GM06990 (cell line): Measurements from ENCODE around the gene LAYN.

Source experiments
- DNase-seq: peaks from one replicate; pipeline ENCODE4 v3.0.0-alpha.2; 2011; ENCODE audit not compliant: insufficient read length; ENCODE audit errors: extremely low read depth
- H3K27me3 ChIP-seq: replicated peaks from 2 replicates; pipeline ENCODE4 v1.6.0; 2011; ENCODE audit warnings: low read length; ENCODE audit not compliant: control insufficient read depth, insufficient read depth
- H3K36me3 ChIP-seq: 2 replicates; pipeline ENCODE4 v1.5.1; 2011; ENCODE audit warnings: low read length; ENCODE audit not compliant: control insufficient read depth, insufficient read depth
- H3K4me3 ChIP-seq: replicated peaks from 2 replicates; pipeline ENCODE4 v1.5.1; 2011; ENCODE audit warnings: low read depth, mild to moderate bottlenecking, control low read depth, low read length
- TF ChIP-seq, protein P1 (sequence below): IDR thresholded peaks from 2 replicates; pipeline ENCODE4 v1.5.1; 2011; ENCODE audit warnings: low read length, control low read depth, mild to moderate bottlenecking, inconsistent platforms; ENCODE audit not compliant: insufficient read depth, poor library complexity, severe bottlenecking

LAYN gene

DNA sequence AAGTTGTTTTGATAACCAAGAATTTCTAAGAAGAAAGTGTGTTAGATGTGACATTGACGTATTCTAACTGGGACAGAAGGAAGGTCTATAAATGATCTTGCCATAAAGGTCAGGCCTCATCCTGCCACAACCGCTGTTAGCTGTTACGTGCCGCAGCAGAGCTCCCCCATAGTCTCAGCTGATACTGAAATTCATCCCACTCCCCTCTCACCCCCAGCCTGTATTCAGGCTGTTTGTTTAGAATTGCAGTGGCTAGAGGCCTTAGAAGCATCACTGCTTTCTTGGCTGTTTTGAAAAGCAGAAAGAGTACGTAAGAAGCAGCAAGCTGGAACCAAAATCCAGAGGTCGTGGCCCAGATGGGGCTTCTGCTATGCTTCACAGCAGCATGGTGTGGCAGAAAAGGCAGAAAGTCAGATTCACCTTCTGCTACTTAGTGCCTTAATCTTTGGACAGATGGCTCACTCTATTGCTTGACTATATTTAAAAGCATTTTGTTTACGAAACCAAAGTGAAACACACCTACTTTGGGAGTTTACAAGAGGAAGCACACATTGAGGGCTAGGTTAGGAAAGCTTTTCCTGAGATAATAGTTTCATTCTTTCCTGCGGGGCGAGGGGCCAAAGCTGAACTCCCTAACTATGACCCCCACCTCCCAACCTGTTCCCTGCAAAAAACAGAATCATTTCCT lies 950 bp upstream of the LAYN start:
- Histone ChIP-seq H3K36me3 (no peaks in the 10 kb centered on the region), H3K4me3 (no peak overlapping the region), H3K27me3 (peaks cover 2% of the 10 kb centered on the region)
- no peak for DNase-seq
- TF ChIP-seq, protein P1, sequence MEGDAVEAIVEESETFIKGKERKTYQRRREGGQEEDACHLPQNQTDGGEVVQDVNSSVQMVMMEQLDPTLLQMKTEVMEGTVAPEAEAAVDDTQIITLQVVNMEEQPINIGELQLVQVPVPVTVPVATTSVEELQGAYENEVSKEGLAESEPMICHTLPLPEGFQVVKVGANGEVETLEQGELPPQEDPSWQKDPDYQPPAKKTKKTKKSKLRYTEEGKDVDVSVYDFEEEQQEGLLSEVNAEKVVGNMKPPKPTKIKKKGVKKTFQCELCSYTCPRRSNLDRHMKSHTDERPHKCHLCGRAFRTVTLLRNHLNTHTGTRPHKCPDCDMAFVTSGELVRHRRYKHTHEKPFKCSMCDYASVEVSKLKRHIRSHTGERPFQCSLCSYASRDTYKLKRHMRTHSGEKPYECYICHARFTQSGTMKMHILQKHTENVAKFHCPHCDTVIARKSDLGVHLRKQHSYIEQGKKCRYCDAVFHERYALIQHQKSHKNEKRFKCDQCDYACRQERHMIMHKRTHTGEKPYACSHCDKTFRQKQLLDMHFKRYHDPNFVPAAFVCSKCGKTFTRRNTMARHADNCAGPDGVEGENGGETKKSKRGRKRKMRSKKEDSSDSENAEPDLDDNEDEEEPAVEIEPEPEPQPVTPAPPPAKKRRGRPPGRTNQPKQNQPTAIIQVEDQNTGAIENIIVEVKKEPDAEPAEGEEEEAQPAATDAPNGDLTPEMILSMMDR: no peak

DNA sequence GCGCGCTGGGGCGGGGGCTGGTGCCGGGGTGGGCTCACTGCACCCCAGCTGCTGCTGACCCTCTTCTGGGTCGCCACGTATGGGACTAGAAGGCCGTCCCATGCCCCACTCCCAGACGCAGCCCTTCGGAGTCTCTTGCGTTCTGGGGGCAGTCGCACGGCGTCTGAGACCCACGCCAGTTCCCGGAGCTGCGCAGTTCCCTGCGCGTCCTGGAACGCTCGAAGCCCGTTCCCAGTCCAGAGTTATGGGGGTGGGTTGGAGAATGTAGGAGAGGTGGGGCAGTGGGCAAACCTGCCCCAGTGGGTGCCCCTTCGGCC lies 375 bp downstream of the LAYN start:
- no peak overlapping the region for H3K4me3 ChIP-seq
- no peak for DNase-seq
- H3K27me3 ChIP-seq: peaks cover 3% of the 10 kb centered on the region
- TF ChIP-seq, protein P1: no peak
- no peaks in the 10 kb centered on the region for H3K36me3 ChIP-seq

DNA sequence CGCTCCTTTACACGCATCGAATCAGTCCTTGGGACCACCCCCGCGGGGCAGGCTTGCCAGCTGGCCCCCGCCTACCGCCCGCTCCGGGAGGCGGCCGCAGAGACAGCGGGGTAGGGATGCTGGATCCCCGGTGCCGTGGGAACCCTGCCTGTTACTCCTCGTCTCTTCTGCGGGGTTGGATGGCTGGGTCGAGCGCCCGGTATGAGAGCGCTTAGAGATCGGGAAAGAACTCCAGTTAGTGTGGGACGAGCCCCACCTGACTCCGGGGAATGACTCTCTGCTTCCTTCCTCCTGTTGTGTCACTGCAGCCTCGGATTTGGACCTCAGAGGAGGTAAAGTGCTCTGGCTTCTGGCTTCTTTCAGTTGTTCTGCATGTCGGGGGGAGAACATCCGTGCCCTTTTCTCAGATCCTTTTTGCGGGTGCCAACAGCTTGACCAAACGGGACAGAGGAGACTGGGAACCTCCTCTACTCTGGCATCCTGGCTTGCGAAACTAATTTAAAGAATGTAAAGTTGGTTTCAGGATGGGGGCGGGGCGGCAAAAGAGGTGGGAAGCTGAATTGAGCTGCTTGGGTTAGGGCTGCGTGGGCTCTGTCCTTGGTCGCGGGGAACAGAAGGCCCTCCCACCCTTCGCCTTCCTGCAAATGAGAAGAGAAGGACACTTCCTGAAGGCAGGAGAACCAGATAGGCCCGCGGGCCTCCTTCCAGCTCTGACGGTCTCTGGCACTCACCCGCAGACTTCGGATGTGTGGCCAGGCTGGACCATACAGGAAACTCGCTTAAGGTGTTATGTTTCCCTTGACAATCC lies 938 bp downstream of the LAYN start:
- H3K27me3 ChIP-seq: peaks cover 4% of the 10 kb centered on the region
- no peak overlapping the region for H3K4me3 ChIP-seq
- H3K36me3 ChIP-seq: no peaks in the 10 kb centered on the region
- no peak for DNase-seq
- TF ChIP-seq, protein P1: no peak

GRCh38 chr11:111542606-111543275 lies 2.2 kb downstream of the LAYN start:
- Histone ChIP-seq H3K4me3 (no peak overlapping the region), H3K36me3 (no peaks in the 10 kb centered on the region), H3K27me3 (peaks cover 5% of the 10 kb centered on the region)
- no peak for DNase-seq
- TF ChIP-seq, protein P1: no peak

DNA sequence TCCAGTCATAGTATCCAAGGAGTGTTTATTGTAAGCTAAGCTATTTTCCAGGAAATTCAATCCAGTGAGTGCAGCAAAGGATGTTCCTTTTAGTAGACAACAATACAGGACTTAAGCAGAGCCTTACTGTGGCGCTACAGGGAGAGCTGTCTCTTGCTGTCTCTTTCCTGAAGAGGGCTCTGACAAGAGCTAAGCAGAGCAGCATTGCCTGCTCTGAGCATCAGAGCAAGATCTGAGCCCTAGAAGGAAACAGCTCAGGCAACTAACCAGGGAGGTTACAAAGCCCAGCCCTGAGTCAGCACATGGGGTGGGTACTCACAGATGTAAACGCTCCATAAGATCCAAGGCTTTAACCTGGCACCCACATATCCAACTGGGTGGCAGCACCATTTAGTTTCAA lies 8.0 kb downstream of the LAYN start:
- DNase-seq: no peak
- peaks cover 5% of the 10 kb centered on the region for H3K27me3 ChIP-seq
- TF ChIP-seq, protein P1: no peak
- no peak overlapping the region for H3K4me3 ChIP-seq
- no peaks in the 10 kb centered on the region for H3K36me3 ChIP-seq
